GM13977 (cell line): ENCODE results near the gene OR2A5.
"Not testable (repeated sequence)": the region's sequence is repeated elsewhere in the genome, so short reads cannot be mapped to it uniquely, and the experiment has no call there.

Source experiments
- DNase-seq: peaks from one replicate; pipeline ENCODE4 v3.0.0; 2012; ENCODE audit warnings: low spot score
- CTCF ChIP-seq: IDR thresholded peaks from 2 replicates; pipeline ENCODE4 v1.5.1; 2012; ENCODE audit warnings: mild to moderate bottlenecking, control low read depth; ENCODE audit not compliant: insufficient read depth; ENCODE audit errors: extremely low read depth, missing control alignments
- in situ Hi-C: fragments of 300-500 bp; cut with MboI; formaldehyde crosslinking; loops from one replicate; pipeline ENCODE4 v1.12.0; 2022; ENCODE audit warnings: low sequenced_read_pairs, low pct_unique_long_range_greater_than_20kb, mixed read lengths, inconsistent platforms; ENCODE audit not compliant: unreplicated experiment

OR2A5 gene

DNA sequence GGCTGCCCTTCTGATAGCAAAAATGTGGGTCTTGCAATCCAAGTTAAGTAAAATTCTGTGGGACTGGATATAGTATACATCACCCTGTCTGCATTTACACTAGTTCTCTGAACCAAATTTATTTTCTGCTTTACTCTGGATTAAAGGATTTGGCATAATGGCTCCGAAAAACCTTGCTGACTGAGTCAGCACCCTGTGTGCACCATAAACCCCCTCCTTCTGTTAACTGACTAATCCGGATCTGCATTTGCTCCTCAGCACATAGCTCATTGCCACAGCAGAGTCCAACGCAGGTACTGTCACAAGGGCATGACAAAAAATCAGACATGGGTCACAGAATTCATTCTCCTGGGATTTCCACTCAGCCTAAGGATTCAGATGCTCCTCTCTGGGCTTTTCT is 1.3 kb downstream of the OR2A5 start:
- no peak for DNase-seq
- in situ Hi-C loops: no loop called here
- no peak for TF ChIP-seq CTCF

GRCh38 chr7:144050884-144051283 is 2.1 kb downstream of the OR2A5 start:
- DNase-seq, in situ Hi-C loops: not testable (repeated sequence)

- in situ Hi-C loops: no loop called here
- no peak for DNase-seq
- TF ChIP-seq CTCF: no peak
Measured at GRCh38 chr7:144057954-144058353, 9.2 kb downstream of the OR2A5 start.

- no peak for DNase-seq
- in situ Hi-C loops: no loop called here
Measured at GRCh38 chr7:144063710-144064109, 15.0 kb downstream of the OR2A5 start.

DNA sequence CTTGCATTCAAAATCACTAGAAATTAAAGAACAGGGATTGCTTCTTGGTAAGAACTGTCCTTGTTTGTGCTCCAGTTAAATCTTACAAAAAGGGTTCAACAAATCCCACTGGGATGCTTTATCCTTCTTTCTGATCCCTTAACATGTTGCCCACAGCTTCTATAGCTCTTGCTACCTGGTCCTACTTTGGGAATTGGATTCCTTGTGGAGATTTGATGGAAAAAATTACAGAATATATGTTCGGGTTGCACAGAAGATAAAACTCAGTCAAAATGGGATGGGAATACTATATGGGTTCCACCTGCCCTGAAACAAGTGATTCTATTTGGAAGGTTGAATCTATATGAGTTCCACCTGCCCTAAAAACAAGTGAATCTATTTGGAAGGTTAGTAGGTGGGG is 20.8 kb downstream of the OR2A5 start, which contains the start of gene OR2A25:
TSS of gene OR2A25 (plus strand) at position 301 of the 400 bp plus-strand sequence. CDS start 4,409 bp downstream, outside the sequence.
- DNase-seq: no peak
- in situ Hi-C loops: no loop called here
- no peak for TF ChIP-seq CTCF

More at GRCh38 chr7:144063710-144064109, 15.0 kb downstream of the OR2A5 start:
- peak; percentile 32 for TF ChIP-seq CTCF

- in situ Hi-C loops: no loop called here
- DNase-seq: no peak
- TF ChIP-seq CTCF: no peak
Measured at GRCh38 chr7:144069953-144070352, 21.2 kb downstream of the OR2A5 start.

DNA sequence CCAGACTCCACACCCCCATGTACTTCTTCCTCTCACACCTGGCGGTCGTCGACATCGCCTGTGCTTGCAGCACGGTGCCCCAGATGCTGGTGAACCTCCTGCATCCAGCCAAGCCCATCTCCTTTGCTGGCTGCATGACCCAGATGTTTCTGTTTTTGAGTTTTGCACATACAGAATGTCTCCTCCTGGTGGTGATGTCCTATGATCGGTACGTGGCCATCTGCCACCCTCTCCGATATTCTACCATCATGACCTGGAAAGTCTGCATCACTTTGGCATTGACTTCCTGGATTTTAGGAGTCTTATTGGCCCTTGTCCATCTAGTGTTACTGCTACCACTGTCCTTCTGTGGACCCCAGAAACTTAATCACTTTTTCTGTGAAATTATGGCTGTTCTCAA is 25.6 kb downstream of the OR2A5 start:
- no peak for TF ChIP-seq CTCF

More for the DNA sequence above, 25.6 kb downstream of the OR2A5 start:
- DNase-seq: no peak
- in situ Hi-C loops: no loop called here
